Measurements from ENCODE around the gene TSPEAR.

TSPEAR gene

GRCh38 chr21:44523567-44524413 lies 187.6 kb downstream of the TSPEAR start:
- DNase-seq (ENCODE audit: extremely low read depth in 1 of 2, low read depth in 1 of 2): no peak

GRCh38 chr21:44522753-44523204 lies 188.6 kb downstream of the TSPEAR start:
- no peak for DNase-seq (ENCODE audit: extremely low read depth in 1 of 2, low read depth in 1 of 2)

- DNase-seq (ENCODE audit: extremely low read depth in 1 of 2, low read depth in 1 of 2): no peak
Observed at GRCh38 chr21:44521928-44522752, 189.2 kb downstream of the TSPEAR start.

GRCh38 chr21:44521301-44521927 lies 190.0 kb downstream of the TSPEAR start:
- DNase-seq (ENCODE audit: extremely low read depth in 1 of 2, low read depth in 1 of 2): no peak

GRCh38 chr21:44520326-44521300 lies 190.8 kb downstream of the TSPEAR start:
- DNase-seq (ENCODE audit: extremely low read depth in 1 of 2, low read depth in 1 of 2): no peak

- DNase-seq (ENCODE audit: extremely low read depth in 1 of 2, low read depth in 1 of 2): no peak
Observed at GRCh38 chr21:44519346-44520325, 191.7 kb downstream of the TSPEAR start.

- no peak for DNase-seq (ENCODE audit: extremely low read depth in 1 of 2, low read depth in 1 of 2)
Observed at GRCh38 chr21:44518686-44519085, 192.7 kb downstream of the TSPEAR start.

- DNase-seq (ENCODE audit: extremely low read depth in 1 of 2, low read depth in 1 of 2): peak in 1 of 2 donors; percentile 44
Observed at GRCh38 chr21:44517175-44517899, 194.0 kb downstream of the TSPEAR start.

- no peak for DNase-seq (ENCODE audit: extremely low read depth in 1 of 2, low read depth in 1 of 2)
Observed at GRCh38 chr21:44516828-44517174, 194.6 kb downstream of the TSPEAR start.

GRCh38 chr21:44516342-44516741 lies 195.0 kb downstream of the TSPEAR start:
- DNase-seq (ENCODE audit: extremely low read depth in 1 of 2, low read depth in 1 of 2): no peak

GRCh38 chr21:44515359-44516165 lies 195.8 kb downstream of the TSPEAR start:
- no peak for DNase-seq (ENCODE audit: extremely low read depth in 1 of 2, low read depth in 1 of 2)

GRCh38 chr21:44514746-44515358 lies 196.5 kb downstream of the TSPEAR start:
- no peak for DNase-seq (ENCODE audit: extremely low read depth in 1 of 2, low read depth in 1 of 2)

- DNase-seq (ENCODE audit: extremely low read depth in 1 of 2, low read depth in 1 of 2): no peak
Observed at GRCh38 chr21:44514218-44514520, 197.2 kb downstream of the TSPEAR start.

GRCh38 chr21:44513389-44514217 lies 197.8 kb downstream of the TSPEAR start:
- DNase-seq (ENCODE audit: extremely low read depth in 1 of 2, low read depth in 1 of 2): no peak

GRCh38 chr21:44512496-44513388 lies 198.6 kb downstream of the TSPEAR start:
- DNase-seq (ENCODE audit: extremely low read depth in 1 of 2, low read depth in 1 of 2): no peak

GRCh38 chr21:44511938-44512275 lies 199.5 kb downstream of the TSPEAR start:
- DNase-seq (ENCODE audit: extremely low read depth in 1 of 2, low read depth in 1 of 2): no peak
